GM03348 (cell line): ENCODE data around the gene NAV2.

ENCODE experiments used
- DNase-seq: peaks from one replicate; pipeline ENCODE4 v3.0.0; 2012; ENCODE audit warnings: low spot score

Gene NAV2

DNA sequence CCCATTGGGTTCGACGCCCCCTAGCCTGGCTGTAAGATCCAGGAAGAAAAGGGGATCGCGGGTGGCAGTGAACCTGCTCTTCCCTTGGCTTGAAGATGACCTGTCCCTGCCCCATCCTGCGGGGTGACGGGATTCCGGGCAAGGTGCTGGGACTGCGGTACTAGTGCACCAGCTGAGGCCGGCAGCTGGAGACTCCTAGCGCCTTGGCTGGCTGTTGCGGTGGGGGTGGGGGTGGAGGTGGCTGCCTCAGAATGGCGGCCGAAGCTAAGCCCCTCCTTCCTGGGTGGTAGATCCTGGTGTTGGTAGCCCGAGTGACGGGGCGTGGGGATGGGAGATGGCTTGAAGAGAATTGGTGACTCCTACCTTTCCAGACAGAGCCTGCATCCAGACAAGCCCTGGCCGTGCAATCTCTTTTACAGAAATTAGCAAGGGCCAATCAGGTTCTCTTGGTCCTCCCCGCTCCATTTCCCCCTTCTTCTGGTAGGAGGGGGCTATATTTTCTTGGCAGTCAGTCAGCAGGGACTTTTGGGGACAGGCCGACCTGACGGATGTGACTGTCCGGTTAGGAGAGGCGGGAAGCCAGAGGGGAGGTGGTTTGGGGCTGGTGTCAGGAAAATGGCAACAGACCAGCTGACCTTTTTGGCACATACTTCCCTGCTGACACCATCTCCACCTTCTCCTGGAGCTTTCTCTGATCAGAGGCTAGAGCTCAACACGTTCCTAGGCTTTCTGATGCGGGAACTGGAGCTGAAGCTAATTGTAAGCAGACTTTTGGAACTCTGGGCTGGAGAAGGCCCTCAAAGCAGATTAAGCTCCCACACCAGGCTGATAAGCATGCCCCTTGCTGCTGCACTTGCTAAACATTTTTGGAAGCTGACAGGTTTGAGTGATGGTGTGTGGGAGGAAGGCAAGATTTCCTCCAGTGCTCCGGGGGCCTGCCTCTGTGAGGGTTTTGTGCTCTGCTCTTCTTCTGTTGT lies 2.0 kb downstream of the NAV2 start:
- DNase-seq, result peak; percentile 69

DNA sequence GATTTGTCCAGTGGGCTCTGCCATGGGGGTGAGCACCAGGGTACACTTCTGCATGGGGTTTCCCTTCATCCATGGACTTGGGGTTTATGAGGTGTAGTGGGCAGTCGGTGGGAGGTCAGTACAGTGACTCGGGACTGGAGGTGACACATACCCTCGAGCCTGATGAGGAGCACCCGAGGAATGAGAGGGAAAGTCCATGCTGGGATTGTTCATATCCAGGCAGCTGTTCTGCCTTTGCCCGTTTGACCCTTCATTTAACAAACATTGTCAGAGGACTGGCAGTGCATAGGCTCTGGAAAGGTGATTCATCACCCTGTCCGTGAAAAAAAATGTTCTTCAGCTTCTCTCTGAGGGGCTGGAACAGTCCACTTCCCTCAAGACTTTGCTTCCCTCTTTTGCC lies 2.7 kb downstream of the NAV2 start:
- DNase-seq, result peak; percentile 67

DNA sequence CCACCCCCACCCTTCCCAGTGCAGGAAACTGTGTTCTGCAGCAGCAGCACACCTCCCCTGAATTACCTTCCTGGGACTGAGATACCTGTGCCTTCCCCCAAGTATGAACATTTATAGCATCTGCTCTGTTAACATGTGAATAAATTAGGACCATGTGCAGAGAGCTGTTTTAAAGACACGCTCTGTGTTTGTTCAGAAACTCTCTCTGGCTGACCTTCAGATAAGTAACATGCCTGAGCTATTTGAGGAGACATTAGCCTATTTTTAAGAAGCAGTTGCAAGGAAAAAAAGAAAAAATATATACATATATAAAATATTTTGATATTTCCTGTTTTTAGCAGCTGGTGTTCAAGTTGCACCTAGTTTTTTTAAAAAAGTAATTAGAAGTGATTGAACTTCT lies 5.4 kb downstream of the NAV2 start:
- no peak for DNase-seq

DNA sequence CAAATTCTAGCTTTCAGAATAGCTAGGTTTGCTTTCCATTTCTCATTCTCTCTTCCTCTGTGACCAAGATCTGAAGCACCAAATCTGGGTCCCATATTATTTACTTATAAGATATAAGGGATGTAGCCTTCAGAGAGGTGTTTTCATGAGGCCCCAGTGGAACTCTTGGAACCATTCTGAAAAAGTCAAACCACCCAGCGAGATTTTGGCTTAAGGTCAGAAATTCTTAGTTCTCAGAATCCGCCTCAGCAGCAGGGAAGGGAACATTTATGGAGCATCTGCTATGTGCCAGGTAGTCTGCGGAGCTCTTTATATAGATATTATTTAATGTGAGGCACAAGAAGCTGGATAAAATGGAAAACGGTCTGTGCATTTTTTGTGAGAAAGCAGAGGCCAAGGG lies 6.3 kb downstream of the NAV2 start:
- DNase-seq, result no peak

DNA sequence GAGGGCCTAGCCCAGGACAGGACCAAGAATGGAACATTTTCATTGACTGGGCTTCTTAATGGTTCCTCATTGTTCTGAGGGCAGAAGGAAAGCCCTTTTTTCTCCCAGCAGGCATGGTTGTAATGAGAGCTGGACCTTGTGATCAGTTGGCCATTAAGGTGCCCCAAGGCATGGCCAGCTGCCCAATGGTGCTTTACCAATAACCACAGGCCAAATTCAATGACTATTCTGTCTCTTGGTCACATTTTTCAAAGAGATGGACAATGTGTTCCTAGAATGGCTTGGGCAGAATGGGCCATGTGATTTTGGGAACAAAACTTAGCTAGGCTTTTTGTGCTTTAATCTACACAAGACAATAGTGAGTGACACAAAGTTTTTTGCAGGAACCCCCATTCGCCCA lies 7.3 kb downstream of the NAV2 start:
- no peak for DNase-seq

DNA sequence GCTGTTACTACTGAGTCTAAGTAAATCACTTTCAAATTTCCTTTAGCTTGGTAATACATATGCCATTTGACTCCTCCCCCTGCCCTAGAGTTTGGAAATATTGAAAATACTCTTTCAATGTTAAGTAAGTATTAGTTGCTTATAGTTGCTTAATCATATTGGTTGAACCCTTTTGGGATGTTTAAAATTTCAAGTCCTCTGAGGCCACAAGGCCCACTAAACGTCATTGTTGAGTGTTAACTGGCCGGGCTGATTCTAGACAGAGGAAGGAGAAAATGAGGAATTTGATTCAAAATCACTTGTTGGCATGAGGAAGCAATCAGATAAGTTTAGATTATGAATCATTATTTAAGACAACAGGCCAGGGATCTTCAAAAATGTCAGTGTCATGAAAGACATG lies 8.5 kb downstream of the NAV2 start:
- DNase-seq, result no peak

DNA sequence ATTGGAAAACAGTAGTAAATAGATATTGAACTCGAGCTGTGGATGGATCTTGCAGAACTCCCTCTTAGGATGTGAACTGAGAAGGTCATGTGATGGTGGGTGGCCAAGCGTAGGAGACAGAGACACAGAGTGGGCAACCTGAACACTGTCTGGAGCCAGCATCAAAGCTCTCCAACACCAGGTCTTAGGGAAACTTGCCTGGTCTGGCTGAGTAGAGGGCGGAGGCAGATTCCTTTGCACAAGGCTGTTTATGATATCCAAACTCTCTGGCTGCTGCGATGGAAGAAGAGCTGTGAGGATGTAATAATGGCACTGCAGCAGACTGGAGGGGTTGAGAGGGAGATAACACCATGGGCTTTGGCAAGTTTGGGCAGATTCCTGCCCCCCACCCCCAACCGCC lies 10.1 kb downstream of the NAV2 start:
- DNase-seq, result no peak

DNA sequence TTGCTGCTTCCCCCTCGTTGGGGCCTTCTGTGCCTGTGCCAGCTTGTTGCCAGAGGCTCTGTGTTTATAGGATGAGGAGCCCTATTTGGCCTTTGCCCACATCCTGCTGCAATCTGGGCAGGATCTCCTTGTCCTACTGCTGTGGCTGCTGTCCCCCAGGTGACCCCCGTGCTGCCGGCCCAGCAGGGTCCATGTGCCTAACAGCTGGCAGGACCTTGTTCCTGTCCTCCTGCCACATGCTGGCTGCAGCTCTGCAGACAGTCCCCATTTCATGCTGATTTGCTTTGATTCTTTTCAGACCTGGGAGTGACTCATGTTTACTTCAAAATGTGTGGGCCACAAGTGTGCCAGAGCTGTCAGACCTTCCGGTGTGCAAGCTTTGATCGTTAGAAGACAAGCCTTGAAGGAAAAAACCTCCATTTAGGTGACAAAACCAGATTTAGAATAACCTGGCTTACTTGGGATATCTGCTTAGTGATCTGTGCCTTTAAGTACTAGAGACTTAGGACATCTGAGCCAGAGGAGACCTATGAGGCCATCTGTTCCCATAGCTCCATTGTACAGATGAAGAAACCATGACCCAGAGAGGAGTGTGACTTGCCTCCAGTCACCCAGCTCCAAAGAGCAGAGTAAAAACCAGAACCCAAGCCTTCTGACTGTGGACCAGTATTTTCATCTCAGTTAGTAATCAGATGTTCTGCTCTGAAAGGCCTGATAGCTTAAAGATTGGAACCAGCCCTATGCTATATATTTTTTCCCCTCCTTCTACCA lies 11.1 kb downstream of the NAV2 start:
- DNase-seq, result peak; percentile 27

DNA sequence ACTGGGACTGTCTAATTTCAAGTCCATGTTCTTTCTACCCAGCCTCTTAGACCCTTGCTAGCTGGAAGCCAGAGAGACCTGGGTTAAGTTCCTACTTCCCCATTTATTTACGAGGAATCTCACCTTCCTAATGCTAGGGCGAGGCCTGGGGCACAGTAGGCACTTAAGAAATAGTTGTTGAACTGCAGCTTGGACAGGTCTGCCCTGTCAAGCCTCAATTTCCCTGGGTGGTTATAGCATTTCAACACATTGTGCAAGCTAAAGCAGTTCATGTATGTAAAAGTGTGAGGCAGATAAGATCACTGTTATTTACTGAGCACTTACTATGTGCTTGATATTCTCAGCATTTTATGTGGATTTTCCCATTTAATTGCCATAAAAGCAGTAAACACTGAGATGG lies 12.1 kb downstream of the NAV2 start:
- no peak for DNase-seq

DNA sequence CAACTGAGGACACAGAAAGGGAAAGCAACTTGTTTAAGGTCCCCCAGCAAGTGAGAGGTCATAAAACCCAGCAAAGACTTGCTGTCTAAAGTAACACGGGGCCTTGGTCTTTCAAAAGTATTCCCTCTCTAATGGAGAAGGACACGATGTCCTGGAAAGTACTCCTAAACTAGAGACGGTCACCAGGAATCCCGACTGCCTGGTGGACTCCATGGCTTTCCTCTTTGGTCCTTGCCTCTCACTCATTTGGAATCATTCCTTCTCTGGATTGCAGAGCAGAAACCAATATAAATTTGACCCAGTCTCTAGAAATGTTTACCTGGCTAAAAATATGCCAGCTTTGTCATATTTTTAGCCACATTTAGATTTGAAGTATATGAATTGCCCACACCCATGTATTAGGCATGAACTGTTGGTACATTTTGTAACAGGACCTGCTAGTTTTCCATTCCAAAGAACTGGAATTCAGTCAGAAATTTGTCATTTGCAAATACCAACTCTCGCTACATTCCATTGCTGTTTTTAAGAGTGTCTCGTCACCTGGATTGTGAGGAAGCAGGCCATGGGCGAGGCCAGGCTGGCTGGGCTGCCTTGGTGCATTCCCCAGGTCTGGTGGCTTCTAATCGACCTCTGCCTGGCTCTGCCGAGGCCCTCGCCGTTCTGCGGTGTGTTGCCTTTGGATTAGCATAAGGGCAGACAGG lies 12.9 kb downstream of the NAV2 start:
- no peak for DNase-seq

DNA sequence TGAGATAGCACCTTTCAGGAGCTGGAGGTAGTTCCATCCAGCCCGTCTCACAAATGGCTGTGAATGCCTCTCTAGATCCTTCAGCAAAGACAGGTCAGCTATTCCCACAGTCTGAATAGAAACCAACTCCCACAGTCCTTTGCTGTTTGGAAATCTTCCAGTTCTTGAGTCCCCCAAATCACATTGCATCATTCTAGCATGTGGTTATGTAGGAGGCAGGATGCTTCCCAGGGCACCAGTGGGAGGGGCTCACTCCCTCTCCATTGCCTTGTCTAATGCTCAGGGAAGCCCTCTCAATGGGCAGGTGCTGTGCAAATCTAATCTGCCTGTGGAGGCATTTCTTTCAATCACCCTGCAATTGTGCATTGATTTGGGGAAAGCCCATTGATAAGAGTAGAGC lies 14.6 kb downstream of the NAV2 start:
- DNase-seq, result peak; percentile 55

DNA sequence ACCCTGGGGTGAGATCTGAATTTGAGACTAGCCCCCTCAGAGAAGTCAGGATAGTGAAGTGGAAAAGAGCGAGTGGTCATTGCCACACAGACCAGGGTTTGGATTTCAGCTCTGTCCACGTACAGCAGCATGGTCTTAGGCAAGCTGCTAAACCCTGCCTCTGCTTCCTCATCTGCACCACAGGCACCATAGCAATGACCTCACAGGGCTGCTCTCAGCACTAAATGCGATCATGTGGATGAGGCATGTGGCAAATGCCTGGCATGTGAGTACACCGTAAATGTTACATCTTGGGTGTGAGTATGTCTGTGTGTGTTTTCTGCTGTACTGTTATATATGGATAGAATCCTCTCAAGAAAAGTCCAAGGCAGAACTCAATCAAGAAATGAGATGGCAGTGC lies 15.8 kb downstream of the NAV2 start:
- no peak for DNase-seq

DNA sequence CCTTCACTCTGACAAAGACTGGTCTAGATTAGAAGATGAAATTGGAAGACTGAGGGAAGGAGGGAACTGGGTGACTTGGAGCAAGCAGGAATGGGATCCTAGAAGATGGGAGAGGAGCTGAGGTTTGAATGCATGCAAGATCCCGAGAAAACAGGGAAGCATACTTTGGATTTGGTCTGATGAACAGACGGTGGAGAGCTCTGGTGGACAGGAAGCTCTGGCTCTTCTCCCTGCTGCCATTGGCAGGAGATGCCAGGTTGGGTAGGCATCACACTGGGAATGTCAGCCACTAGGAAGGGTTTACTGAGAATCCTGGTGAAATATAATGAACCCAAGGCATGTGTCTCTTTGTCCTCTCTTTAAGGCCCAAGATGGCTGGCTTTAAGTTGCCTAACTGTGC lies 16.5 kb downstream of the NAV2 start:
- DNase-seq, result no peak

DNA sequence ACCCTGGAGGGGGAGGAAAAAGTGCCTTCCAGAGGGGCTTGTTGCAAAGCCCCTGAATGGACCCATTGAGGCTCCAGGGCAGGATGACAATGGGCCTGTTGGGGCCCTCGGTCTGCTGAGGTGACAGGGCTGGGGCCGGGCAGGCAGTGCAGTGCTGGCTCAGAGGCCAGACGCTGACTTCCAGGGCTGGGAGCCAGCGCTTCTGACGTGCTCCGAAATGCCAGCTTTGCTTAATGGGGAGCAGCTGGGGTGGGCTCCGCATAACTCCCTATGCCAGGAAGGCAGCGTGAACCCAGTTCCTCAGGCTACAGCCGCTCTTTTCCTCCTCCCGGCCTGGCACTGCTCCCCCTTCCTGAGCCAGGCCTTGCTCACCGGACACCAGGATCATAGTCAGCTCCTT lies 17.7 kb downstream of the NAV2 start:
- DNase-seq, result no peak

DNA sequence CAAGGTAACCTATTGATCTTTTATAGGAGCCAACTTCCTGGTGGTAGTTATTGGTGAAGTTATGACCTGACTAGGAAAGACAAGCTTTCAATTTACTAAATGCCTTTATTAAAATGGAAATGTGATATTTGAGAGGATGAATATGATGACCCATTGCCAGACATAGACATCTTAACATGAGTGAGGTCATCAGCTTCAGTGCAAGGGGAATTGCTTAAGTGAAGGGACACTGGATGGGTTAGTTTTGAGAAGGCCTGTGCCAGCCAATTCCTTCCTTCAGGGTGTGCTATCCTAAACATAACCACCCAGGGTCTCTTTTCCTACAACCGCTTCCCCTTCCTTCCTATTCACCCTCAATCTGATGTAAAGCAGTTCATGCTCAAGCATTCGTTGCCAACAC lies 21.5 kb downstream of the NAV2 start:
- no peak for DNase-seq

DNA sequence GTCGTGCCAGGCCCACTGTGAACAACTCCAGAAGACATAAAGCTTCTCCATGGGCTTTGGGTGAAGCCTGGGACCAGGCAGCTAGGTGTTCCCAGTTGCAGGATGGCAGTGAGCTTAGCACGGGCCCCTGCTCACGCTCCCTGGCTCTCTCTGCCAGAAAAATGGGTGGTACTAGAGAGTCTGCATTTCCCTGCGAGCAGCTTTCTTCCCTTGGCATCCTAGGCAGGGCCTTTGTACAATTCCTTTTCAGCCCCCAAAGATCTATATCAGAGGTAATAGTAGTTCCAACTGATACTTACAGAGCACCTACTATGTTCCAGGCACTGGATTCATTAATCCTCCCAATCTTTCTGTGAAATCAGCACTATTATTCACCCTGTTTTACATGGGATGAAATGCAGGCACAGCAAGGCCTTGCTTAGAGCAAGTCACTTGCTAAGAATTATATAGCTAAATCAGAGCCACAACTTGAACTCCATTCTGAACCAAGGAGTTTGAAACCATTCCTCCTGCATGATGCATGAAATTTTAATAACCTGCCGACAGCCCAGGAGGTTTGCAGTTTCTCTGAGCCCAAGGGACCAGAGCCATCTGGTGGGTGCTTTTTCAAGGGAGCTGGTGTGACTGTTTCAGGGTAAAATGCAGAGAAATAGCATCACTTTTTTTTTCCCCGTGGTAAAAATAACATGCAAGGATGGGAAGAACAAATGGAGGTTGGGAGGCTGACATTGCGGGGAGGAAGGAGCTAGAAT lies 22.7 kb downstream of the NAV2 start:
- DNase-seq, result peak; percentile 58

DNA sequence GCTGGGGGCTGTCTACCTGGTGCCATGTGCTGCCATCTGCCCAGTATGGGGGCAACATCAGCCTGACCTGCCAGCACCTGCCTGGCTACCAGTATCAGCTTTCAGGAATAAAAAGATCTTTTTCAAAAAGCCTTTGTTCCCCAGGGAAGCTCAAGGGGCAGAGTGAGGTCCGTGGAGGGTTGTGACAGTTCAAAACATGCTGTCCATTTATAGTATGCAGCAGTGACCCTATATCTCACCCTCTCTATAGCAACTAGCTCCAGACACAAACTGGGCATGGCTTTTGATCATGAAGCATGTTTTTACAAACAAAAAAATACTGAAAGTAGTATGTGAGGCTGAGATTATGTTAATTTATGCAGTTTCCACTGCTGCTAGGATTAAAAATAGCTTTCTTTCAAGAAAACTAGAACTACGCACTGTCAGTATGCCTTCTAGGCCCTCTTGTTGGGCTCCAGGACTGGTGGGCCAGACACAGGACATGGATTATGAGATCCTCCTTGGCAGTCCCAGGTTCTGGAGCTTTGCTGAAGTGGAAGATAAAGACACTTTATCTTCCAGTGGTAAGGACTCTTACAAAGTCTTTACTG lies 23.4 kb downstream of the NAV2 start:
- DNase-seq, result no peak

DNA sequence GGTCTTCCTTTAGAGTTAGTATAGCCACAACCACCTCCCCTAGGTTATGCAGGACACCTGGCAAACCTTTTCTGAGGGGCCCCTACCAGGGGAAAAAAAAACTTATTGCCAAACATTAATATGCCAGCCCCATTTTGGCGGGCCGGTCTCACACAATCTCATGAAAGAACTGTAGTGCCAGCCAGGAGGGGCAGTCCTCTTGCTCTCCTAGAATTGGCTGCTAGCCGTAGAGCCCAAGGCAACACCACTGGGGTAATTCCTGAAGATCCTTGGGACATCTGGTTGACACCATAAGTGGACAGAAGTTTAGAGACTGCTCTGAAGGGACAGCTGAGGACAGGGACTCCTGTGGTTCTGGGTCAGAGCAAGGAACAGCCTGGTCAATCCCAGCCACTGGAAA lies 24.2 kb downstream of the NAV2 start:
- no peak for DNase-seq

DNA sequence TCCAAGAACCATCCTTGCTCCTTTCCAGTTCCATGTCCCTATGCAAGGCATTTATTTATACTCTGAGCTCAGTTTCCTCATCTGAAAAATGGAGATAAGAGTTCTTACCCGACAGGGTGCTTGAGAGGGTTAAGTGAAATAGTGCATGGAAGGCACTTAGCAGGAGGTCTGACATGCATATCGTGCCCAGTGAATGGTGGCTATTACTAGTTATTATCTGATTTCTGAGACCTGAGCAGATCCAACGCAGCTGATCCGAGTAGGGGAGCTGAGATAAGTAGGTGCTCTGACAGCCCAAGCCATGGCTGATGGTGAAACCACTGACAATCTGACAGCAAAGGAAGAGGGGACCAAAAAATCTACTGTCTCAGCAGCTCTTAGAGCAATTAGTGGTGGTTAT lies 24.9 kb downstream of the NAV2 start:
- DNase-seq, result no peak

DNA sequence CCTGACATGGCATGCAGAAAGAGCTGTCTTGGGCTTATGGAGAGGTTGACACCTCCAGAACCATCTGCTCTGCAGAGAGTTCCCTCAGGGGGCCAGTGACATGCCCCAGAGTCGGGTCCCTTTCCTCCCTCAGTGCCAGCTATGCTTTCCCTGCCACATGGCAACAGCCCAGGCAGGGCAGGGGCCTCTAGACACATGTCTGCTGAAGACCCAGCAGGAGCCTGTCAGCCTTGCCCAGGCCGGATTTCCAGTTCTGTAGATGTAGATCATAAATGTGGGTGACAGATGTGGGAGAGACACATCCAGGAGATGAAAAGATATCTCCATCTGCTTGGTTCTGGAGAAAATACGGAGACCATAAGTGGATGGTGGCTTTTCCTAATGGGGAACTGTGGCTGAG lies 25.5 kb downstream of the NAV2 start:
- DNase-seq, result no peak

DNA sequence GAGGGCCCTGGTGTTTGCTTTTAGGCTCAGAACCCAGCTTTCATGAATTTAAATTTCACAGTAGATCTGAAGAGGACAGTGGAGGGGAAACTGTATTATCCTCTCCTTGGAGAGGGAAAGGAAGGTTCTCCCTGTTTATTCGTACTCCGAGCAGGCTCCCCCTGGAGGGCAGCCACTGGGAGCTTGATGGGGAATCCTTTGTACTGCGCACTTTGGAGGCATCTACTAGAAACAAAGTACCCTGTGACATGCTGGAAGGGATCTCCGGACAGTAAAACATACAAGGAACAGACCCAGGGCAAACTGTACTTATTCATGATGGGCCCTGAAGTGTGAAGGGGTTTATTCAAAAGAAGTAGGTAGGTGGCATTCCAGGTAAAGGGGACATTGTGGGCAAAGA lies 27.2 kb downstream of the NAV2 start:
- DNase-seq, result no peak

DNA sequence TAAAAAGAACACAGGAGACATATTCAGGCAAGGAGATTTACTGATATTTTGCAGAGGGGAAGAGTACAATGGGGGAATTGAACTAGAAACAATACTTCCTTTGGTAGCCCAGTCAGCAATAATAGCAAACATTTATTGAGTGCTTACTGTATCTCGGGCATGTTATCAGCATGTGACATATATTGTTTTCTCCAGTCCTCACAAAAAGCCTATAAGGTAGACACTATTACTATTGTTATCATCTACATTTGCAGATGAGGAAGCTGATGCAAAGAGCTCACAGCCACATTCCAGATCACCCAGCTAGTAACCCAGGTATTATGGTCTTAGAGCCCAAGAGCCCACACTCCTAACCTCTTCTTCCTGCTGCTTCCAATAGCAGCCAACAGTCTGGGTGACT lies 27.9 kb downstream of the NAV2 start:
- DNase-seq, result no peak
